HepG2 (cell line): ENCODE data around the gene LRRC28. TPM values are rescaled to one million over a fixed set of nuclear protein-coding genes. Genes with fewer than 3 reads are reported as not detected.

Source experiments
- BRCA1 ChIP-seq: sonication (generic); formaldehyde crosslinking; IDR thresholded peaks from 2 replicates; pipeline ENCODE4 v1.4.0; 2020; ENCODE audit warnings: missing genetic modification reagents
- FOXM1 ChIP-seq: sonication (generic); formaldehyde crosslinking; IDR thresholded peaks from 2 replicates; pipeline ENCODE4 v1.5.0; 2020; ENCODE audit warnings: missing genetic modification reagents
- GTF2F1 ChIP-seq: fragments of 150-350 bp; IDR thresholded peaks from 2 replicates; pipeline ENCODE4 v1.6.1; 2014; ENCODE audit warnings: low read length
- HNF4G ChIP-seq, 2 experiments: sonication (generic) in 1 of 2; formaldehyde crosslinking in 1 of 2; IDR thresholded peaks; 2 replicates each; pipeline versions ENCODE4 v1.4.0 to v1.6.1; 2011 to 2020; ENCODE audit warnings: borderline replicate concordance in 2 of 2, low read depth in 2 of 2, mild to moderate bottlenecking in 2 of 2, low read length in 1 of 2, missing genetic modification reagents in 1 of 2, moderate library complexity in 1 of 2
- KAT2B ChIP-seq: fragments of 150-350 bp; IDR thresholded peaks from 2 replicates; pipeline ENCODE4 v1.6.1; 2014; ENCODE audit warnings: low read depth, low read length, borderline replicate concordance
- MYPOP ChIP-seq: sonication (generic); formaldehyde crosslinking; IDR thresholded peaks from 2 replicates; pipeline ENCODE4 v1.8.1; 2023; ENCODE audit warnings: mild to moderate bottlenecking, moderate library complexity, missing genetic modification reagents
- NAIF1 ChIP-seq: sonication (generic); formaldehyde crosslinking; IDR thresholded peaks from 2 replicates; pipeline ENCODE4 v1.5.0; 2020; ENCODE audit warnings: mild to moderate bottlenecking, missing genetic modification reagents, borderline replicate concordance
- SRSF1 ChIP-seq: fragments of 200-400 bp; formaldehyde crosslinking; optimal IDR thresholded peaks from 2 replicates; pipeline ENCODE3; 2017; ENCODE audit warnings: mild to moderate bottlenecking, low read depth, low read length, moderate library complexity
- ZBTB44 ChIP-seq: sonication (generic); formaldehyde crosslinking; IDR thresholded peaks from 2 replicates; pipeline ENCODE4 v1.4.0; 2020; ENCODE audit warnings: missing genetic modification reagents
- ZBTB7A ChIP-seq: sonication (generic); formaldehyde crosslinking; IDR thresholded peaks from 2 replicates; pipeline ENCODE4 v1.8.0; 2022; ENCODE audit warnings: mild to moderate bottlenecking, missing genetic modification reagents
- ZNF362 ChIP-seq: sonication (generic); formaldehyde crosslinking; IDR thresholded peaks from 2 replicates; pipeline ENCODE4 v1.4.0; 2020; ENCODE audit warnings: missing genetic modification reagents, mild to moderate bottlenecking, borderline replicate concordance
- ZNF512B ChIP-seq: sonication (generic); formaldehyde crosslinking; IDR thresholded peaks from 2 replicates; pipeline ENCODE4 v1.5.1; 2020; ENCODE audit warnings: missing genetic modification reagents, mild to moderate bottlenecking, borderline replicate concordance
- ZNF563 ChIP-seq: sonication (generic); formaldehyde crosslinking; IDR thresholded peaks from 2 replicates; pipeline ENCODE4 v1.8.0; 2022; ENCODE audit warnings: mild to moderate bottlenecking, moderate library complexity, missing genetic modification reagents
- ZNF570 ChIP-seq: sonication (generic); formaldehyde crosslinking; IDR thresholded peaks from 2 replicates; pipeline ENCODE4 v1.4.0; 2020; ENCODE audit warnings: mild to moderate bottlenecking, missing genetic modification reagents, borderline replicate concordance
- ZNF768 ChIP-seq: sonication (generic); formaldehyde crosslinking; IDR thresholded peaks from 2 replicates; pipeline ENCODE4 v1.4.0; 2020; ENCODE audit warnings: missing genetic modification reagents
- ZNF777 ChIP-seq: sonication (generic); formaldehyde crosslinking; IDR thresholded peaks from 2 replicates; pipeline ENCODE4 v1.4.0; 2020; ENCODE audit warnings: missing genetic modification reagents
- ZNF850 ChIP-seq: sonication (generic); formaldehyde crosslinking; conservative IDR thresholded peaks from 2 replicates; pipeline ENCODE4 v1.9.0; 2021; ENCODE audit warnings: mild to moderate bottlenecking, missing genetic modification reagents
- polyA plus RNA-seq, 8 experiments: library from polyadenylated mRNA; depleted of rRNA in 3 of 8; stranded (reverse) in 7 of 8; unstranded in 1 of 8; fragments of >200 nt; fragmentation: Illumina TruSeq in 4 of 8; extraction: Trizol in 4 of 8; gene quantifications; 2 replicates each; pipeline versions ENCODE4 v1.2.1 to v1.2.3, GENCODE V29; 2011 to 2016; ENCODE audit warnings: low read depth in 4 of 8, missing spikeins in 1 of 8, mixed read lengths in 1 of 8; ENCODE audit not compliant: insufficient read depth in 1 of 8
- total RNA-seq, 5 experiments: library from RNA; depleted of rRNA; stranded (reverse); fragments of >200 nt; fragmentation: Illumina TruSeq; extraction: Trizol; gene quantifications; 2 replicates each; pipeline ENCODE4 v1.2.3, GENCODE V29; 2016; ENCODE audit warnings: low read depth in 1 of 5
- TF ChIP-seq, protein P1 (sequence below): sonication (generic); formaldehyde crosslinking; IDR thresholded peaks from 2 replicates; pipeline ENCODE4 v1.8.0; 2022; ENCODE audit warnings: missing genetic modification reagents, mild to moderate bottlenecking, borderline replicate concordance
- TF ChIP-seq, protein P2 (sequence below): IDR thresholded peaks from 2 replicates; pipeline ENCODE4 v1.6.1; 2016; ENCODE audit warnings: low read depth

Gene LRRC28
- total and polyA plus RNA-seq, 2 of the 13 experiments (the other 11 are each of a cell fraction or from before 2014, with no cell fraction given): 17.5 to 21.3 TPM

- TF ChIP-seq, protein P1, sequence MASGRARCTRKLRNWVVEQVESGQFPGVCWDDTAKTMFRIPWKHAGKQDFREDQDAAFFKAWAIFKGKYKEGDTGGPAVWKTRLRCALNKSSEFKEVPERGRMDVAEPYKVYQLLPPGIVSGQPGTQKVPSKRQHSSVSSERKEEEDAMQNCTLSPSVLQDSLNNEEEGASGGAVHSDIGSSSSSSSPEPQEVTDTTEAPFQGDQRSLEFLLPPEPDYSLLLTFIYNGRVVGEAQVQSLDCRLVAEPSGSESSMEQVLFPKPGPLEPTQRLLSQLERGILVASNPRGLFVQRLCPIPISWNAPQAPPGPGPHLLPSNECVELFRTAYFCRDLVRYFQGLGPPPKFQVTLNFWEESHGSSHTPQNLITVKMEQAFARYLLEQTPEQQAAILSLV (CRISPR knock-in tag): no peak
- no peak for TF ChIP-seq ZNF570 (CRISPR knock-in tag)
- TF ChIP-seq GTF2F1: no peak
- TF ChIP-seq ZNF512B (CRISPR knock-in tag): no peak
- no peak for TF ChIP-seq ZNF362 (CRISPR knock-in tag)
- no peak for TF ChIP-seq ZNF777
- TF ChIP-seq NAIF1 (CRISPR knock-in tag): no peak
- no peak for TF ChIP-seq MYPOP (CRISPR knock-in tag)
- no peak for TF ChIP-seq FOXM1 (CRISPR knock-in tag)
- TF ChIP-seq HNF4G (IDR thresholded peaks at IDR 0.05; ENCODE audit: borderline replicate concordance, low read depth, low read length): 0 out of 2 replicates have a peak, but pooled peaks have one; percentile 11
- no peak for TF ChIP-seq HNF4G (CRISPR knock-in tag; IDR thresholded peaks at IDR 0.05; ENCODE audit: borderline replicate concordance, low read depth)
- no peak for TF ChIP-seq ZBTB44 (CRISPR knock-in tag)
- TF ChIP-seq KAT2B: no peak
- TF ChIP-seq, protein P2, sequence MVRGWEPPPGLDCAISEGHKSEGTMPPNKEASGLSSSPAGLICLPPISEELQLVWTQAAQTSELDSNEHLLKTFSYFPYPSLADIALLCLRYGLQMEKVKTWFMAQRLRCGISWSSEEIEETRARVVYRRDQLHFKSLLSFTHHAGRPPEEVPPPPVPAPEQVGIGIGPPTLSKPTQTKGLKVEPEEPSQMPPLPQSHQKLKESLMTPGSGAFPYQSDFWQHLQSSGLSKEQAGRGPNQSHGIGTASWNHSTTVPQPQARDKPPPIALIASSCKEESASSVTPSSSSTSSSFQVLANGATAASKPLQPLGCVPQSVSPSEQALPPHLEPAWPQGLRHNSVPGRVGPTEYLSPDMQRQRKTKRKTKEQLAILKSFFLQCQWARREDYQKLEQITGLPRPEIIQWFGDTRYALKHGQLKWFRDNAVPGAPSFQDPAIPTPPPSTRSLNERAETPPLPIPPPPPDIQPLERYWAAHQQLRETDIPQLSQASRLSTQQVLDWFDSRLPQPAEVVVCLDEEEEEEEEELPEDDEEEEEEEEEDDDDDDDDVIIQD (CRISPR knock-in tag): peak; percentile 27; the same call in 1 of the 2 replicates
- TF ChIP-seq BRCA1 (CRISPR knock-in tag): no peak
- TF ChIP-seq ZNF850 (CRISPR knock-in tag): no peak
- no peak for TF ChIP-seq ZBTB7A (CRISPR knock-in tag)
- TF ChIP-seq ZNF768 (CRISPR knock-in tag): no peak
- TF ChIP-seq ZNF563: no peak
- TF ChIP-seq SRSF1: no peak
These were observed 54.7 kb downstream of the LRRC28 start (continued) for GRCh38 chr15:99305761-99306505.
